HCT116 (cell line): ENCODE data around the gene VPS26A. TPM values are rescaled to one million over a fixed set of nuclear protein-coding genes. Genes with fewer than 3 reads are reported as not detected.

Source experiments
- ATAC-seq: fragments of 200-7000 bp; cut with Tn5 transposase; 2 replicates; pipeline ENCODE4 v1.9.1; 2020; ENCODE audit warnings: mild to moderate bottlenecking, moderate library complexity
- BruUV-seq: library from RNA; stranded (reverse); fragments of 400-500 nt; replicated peaks from 2 replicates; lab custom pipeline; 2021; lab: Mats Ljungman, UMichigan
- CTCF ChIA-PET: fragments of 300-600 bp; sonication (Branson Sonifier 250); formaldehyde crosslinking; loops from one replicate; lab custom pipeline; 2021; ENCODE audit warnings: antibody characterized with exemption; lab: Charles Lee
- POLR2A ChIA-PET: fragments of 300-600, 350-600 bp; sonication (Branson Sonifier 250); formaldehyde crosslinking; loops from one replicate; lab custom pipeline; 2021; ENCODE audit warnings: antibody characterized with exemption; lab: Charles Lee
- RAD21 ChIA-PET, 2 experiments: fragments of 300-600 bp; sonication (Branson Sonifier 250); formaldehyde crosslinking; loops; one replicate each; lab custom pipeline; 2023; ENCODE audit warnings: low total read pairs in 2 of 2; ENCODE audit not compliant: uncharacterized antibody in 2 of 2, unreplicated experiment in 2 of 2, low non-redundant PET in 1 of 2; lab: Charles Lee
- DNase-seq: peaks from one replicate; pipeline ENCODE4 v3.0.0-alpha.2; 2010; ENCODE audit warnings: low read depth, low spot score
- H2AFZ ChIP-seq: fragments of 200-600 bp; shearing (Covaris generic), sonication (generic); 2 replicates; pipeline ENCODE4 v1.6.1; 2017; ENCODE audit warnings: low read depth, mixed run types, mixed read lengths, antibody characterized with exemption, low read length; ENCODE audit not compliant: poor library complexity, severe bottlenecking
- H3K27ac ChIP-seq: 2 replicates; pipeline ENCODE4 v1.5.1; 2012; ENCODE audit warnings: low read depth, low read length
- H3K27me3 ChIP-seq: fragments of 200-600 bp; sonication (generic); 2 replicates; pipeline ENCODE4 v1.6.1; 2016; ENCODE audit warnings: mixed run types, low read length, mixed read lengths; ENCODE audit not compliant: insufficient read depth
- H3K36me3 ChIP-seq, 2 experiments: fragments of 200-500 bp in 1 of 2; fragments of 200-600 bp in 1 of 2; sonication (Bioruptor generic) in 1 of 2; sonication (generic) in 1 of 2; 2 replicates each; pipeline versions ENCODE4 v1.5.1 to v1.6.1; 2014 to 2016; ENCODE audit warnings: low read length in 2 of 2, inconsistent platforms in 1 of 2, mixed read lengths in 1 of 2, mixed run types in 1 of 2; ENCODE audit not compliant: insufficient read depth in 2 of 2, control insufficient read depth in 1 of 2
- H3K4me1 ChIP-seq, 2 experiments: fragments of 200-600 bp in 1 of 2; sonication (generic) in 1 of 2; 2 replicates each; pipeline versions ENCODE4 v1.5.1 to v1.6.1; 2012 to 2017; ENCODE audit warnings: low read length in 2 of 2, inconsistent platforms in 1 of 2, mild to moderate bottlenecking in 1 of 2, mixed read lengths in 1 of 2, mixed run types in 1 of 2, moderate library complexity in 1 of 2; ENCODE audit not compliant: insufficient read depth in 2 of 2, control insufficient read depth in 1 of 2
- H3K4me2 ChIP-seq: fragments of 200-600 bp; sonication (generic); 2 replicates; pipeline ENCODE4 v1.6.1; 2017; ENCODE audit warnings: mixed run types, low read length, mixed read lengths
- H3K4me3 ChIP-seq, 2 experiments: fragments of 200-600 bp in 1 of 2; sonication (generic) in 1 of 2; replicated peaks in 1 of 2; 2 replicates each; pipeline ENCODE4 v1.5.1; 2011 to 2016; ENCODE audit warnings: low read length in 2 of 2, control low read depth in 1 of 2, low read depth in 1 of 2, mild to moderate bottlenecking in 1 of 2, mixed read lengths in 1 of 2, mixed run types in 1 of 2
- H3K79me2 ChIP-seq: fragments of 200-600 bp; sonication (generic); 2 replicates; pipeline ENCODE4 v1.6.1; 2017; ENCODE audit warnings: mild to moderate bottlenecking, mixed run types, low read length, moderate library complexity, mixed read lengths; ENCODE audit not compliant: insufficient read depth
- H3K9ac ChIP-seq: fragments of 200-600 bp; sonication (generic); 2 replicates; pipeline ENCODE4 v1.6.1; 2016; ENCODE audit warnings: low read length, mixed read lengths
- H3K9me2 ChIP-seq: fragments of 200-600 bp; sonication (generic), shearing (Covaris generic); 2 replicates; pipeline ENCODE4 v1.6.1; 2017; ENCODE audit warnings: mixed run types, mild to moderate bottlenecking, moderate library complexity; ENCODE audit not compliant: insufficient read depth
- H3K9me3 ChIP-seq, 2 experiments: fragments of 200-500 bp in 1 of 2; fragments of 200-600 bp in 1 of 2; sonication (Bioruptor generic) in 1 of 2; sonication (generic) in 1 of 2; 2 replicates each; pipeline ENCODE4 v1.6.1; 2014 to 2017; ENCODE audit warnings: low read length in 2 of 2, mixed read lengths in 2 of 2, inconsistent platforms in 1 of 2, low read depth in 1 of 2, mild to moderate bottlenecking in 1 of 2, mixed run types in 1 of 2, moderate library complexity in 1 of 2; ENCODE audit not compliant: control insufficient read depth in 1 of 2, insufficient read depth in 1 of 2
- H4K20me1 ChIP-seq: fragments of 200-600 bp; sonication (generic), shearing (Covaris generic); 2 replicates; pipeline ENCODE4 v1.6.1; 2017; ENCODE audit warnings: mixed run types, mild to moderate bottlenecking, moderate library complexity; ENCODE audit not compliant: insufficient read depth
- ATF3 ChIP-seq: IDR thresholded peaks from 2 replicates; pipeline ENCODE4 v1.6.1; 2012
- CBX3 ChIP-seq: IDR thresholded peaks from 2 replicates; pipeline ENCODE4 v1.6.1; 2012; ENCODE audit warnings: low read depth
- CEBPB ChIP-seq: IDR thresholded peaks from 2 replicates; pipeline ENCODE4 v1.6.1; 2012; ENCODE audit warnings: low read depth
- CTCF ChIP-seq, 3 experiments: fragments of 200-600 bp in 1 of 3; sonication (generic) in 1 of 3; IDR thresholded peaks in 2 of 3; conservative IDR thresholded peaks in 1 of 3; 2 replicates each; pipeline ENCODE4 v1.5.1; 2012 to 2017; ENCODE audit warnings: low read depth in 2 of 3, low read length in 2 of 3, antibody characterized with exemption in 1 of 3, borderline replicate concordance in 1 of 3, control low read depth in 1 of 3, mild to moderate bottlenecking in 1 of 3, mixed read lengths in 1 of 3, mixed run types in 1 of 3, moderate library complexity in 1 of 3; ENCODE audit not compliant: insufficient read depth in 1 of 3
- ELF1 ChIP-seq: IDR thresholded peaks from 2 replicates; pipeline ENCODE4 v1.6.1; 2012; ENCODE audit warnings: low read depth, borderline replicate concordance
- EZH2 ChIP-seq: fragments of 200-600 bp; sonication (generic); IDR thresholded peaks from 2 replicates; pipeline ENCODE4 v1.6.1; 2017; ENCODE audit warnings: antibody characterized with exemption, mixed run types
- FOSL1 ChIP-seq: IDR thresholded peaks from 2 replicates; pipeline ENCODE4 v1.6.1; 2012; ENCODE audit warnings: low read depth
- JUND ChIP-seq: IDR thresholded peaks from 2 replicates; pipeline ENCODE4 v1.6.1; 2012
- POLR2A ChIP-seq: IDR thresholded peaks from 2 replicates; pipeline ENCODE4 v1.7.0; 2011; ENCODE audit warnings: borderline replicate concordance; ENCODE audit not compliant: insufficient read depth, insufficient read length; ENCODE audit errors: extremely low read depth
- POLR2AphosphoS5 ChIP-seq: IDR thresholded peaks from 2 replicates; pipeline ENCODE4 v1.6.1; 2011; ENCODE audit warnings: mild to moderate bottlenecking, low read depth, low read length, moderate library complexity
- RAD21 ChIP-seq: IDR thresholded peaks from 2 replicates; pipeline ENCODE4 v1.6.1; 2012; ENCODE audit warnings: low read depth, mild to moderate bottlenecking
- REST ChIP-seq: IDR thresholded peaks from 2 replicates; pipeline ENCODE4 v1.6.1; 2012; ENCODE audit warnings: low read depth
- SIN3A ChIP-seq: IDR thresholded peaks from 2 replicates; pipeline ENCODE4 v1.6.1; 2012; ENCODE audit warnings: low read depth
- TCF7L2 ChIP-seq: IDR thresholded peaks from 2 replicates; pipeline ENCODE4 v1.7.0; 2011; ENCODE audit warnings: borderline replicate concordance, inconsistent platforms; ENCODE audit not compliant: insufficient read depth, insufficient read length; ENCODE audit errors: extremely low read depth
- YY1 ChIP-seq: IDR thresholded peaks from 2 replicates; pipeline ENCODE4 v1.6.1; 2011; ENCODE audit warnings: low read length, low read depth, moderate library complexity, mild to moderate bottlenecking; ENCODE audit not compliant: insufficient replicate concordance; ENCODE audit errors: extremely low read depth
- ZFX ChIP-seq: fragments of 450-650 bp; IDR thresholded peaks from 2 replicates; pipeline ENCODE4 v1.6.1; 2017
- intact Hi-C: fragments of 100-400 bp; cut with micrococcal nuclease; formaldehyde crosslinking; loops from 2 replicates; pipeline ENCODE4 v1.10.0; 2022
- total RNA-seq: library from RNA; stranded (reverse); gene quantifications from one replicate; pipeline ENCODE4 v1.2.1, GENCODE V29; 2021; ENCODE audit not compliant: unreplicated experiment

Gene VPS26A
- total RNA-seq, 1 experiment from 2014 or later: 65.1 TPM

- TF ChIP-seq ELF1: no peak
- TF ChIP-seq SIN3A: no peak
Measured at GRCh38 chr10:69182005-69182404, 58.0 kb downstream of the VPS26A start (continued).

GRCh38 chr10:69186524-69186923 is 62.5 kb downstream of the VPS26A start:
- no peak overlapping the region for H3K4me3 ChIP-seq
- H3K9me2 ChIP-seq: no peaks in the 10 kb centered on the region
- DNase-seq (no peak), ATAC-seq (no peak)
- H3K79me2 ChIP-seq: peaks cover 62% of the 10 kb centered on the region
- no peaks in the 10 kb centered on the region for H3K27me3 ChIP-seq
- ChIA-PET CTCF (no interaction called here), RAD21 (no interaction called here), POLR2A (no interaction called here)
- H3K9me3 ChIP-seq: no peaks in the 10 kb centered on the region
- no peak overlapping the region for H3K27ac ChIP-seq
- H3K4me1 ChIP-seq: peaks cover 1 to 2% of the 10 kb centered on the region in 2 experiments; a peak in 3 of 4 replicates
- BruUV-seq: no TSS peak
- TF ChIP-seq FOSL1: no peak
- no peak for TF ChIP-seq SIN3A
- no peak for TF ChIP-seq CBX3
- no peak for TF ChIP-seq CEBPB
- no peak for TF ChIP-seq TCF7L2
- TF ChIP-seq CTCF (IDR thresholded peaks at IDR 0.05 in 2 of 3, conservative IDR thresholded peaks at IDR 0.05 in 1 of 3; ENCODE audit: borderline replicate concordance in 1 of 3, insufficient read depth in 1 of 3, low read depth in 2 of 3, low read length in 2 of 3): no peak
- no peak for TF ChIP-seq JUND
- TF ChIP-seq POLR2A: no peak
- TF ChIP-seq EZH2: no peak
- no peak for TF ChIP-seq REST
- TF ChIP-seq POLR2AphosphoS5: no peak
- no peak for TF ChIP-seq YY1
- TF ChIP-seq RAD21: no peak
- TF ChIP-seq ZFX: no peak
- no peak for TF ChIP-seq ATF3
- H4K20me1 ChIP-seq: no peaks in the 10 kb centered on the region
- no peak overlapping the region for H2AFZ ChIP-seq
- H3K4me2 ChIP-seq: no peak overlapping the region
- H3K36me3 ChIP-seq: peaks cover 31 to 33% of the 10 kb centered on the region in 2 experiments; a peak in 3 of 4 replicates
- no peak overlapping the region for H3K9ac ChIP-seq
- intact Hi-C loops: no loop called here
